H1 (cell line): ENCODE results near the gene MAGI2. TPM values are rescaled to one million over a fixed set of nuclear protein-coding genes. Genes with fewer than 3 reads are reported as not detected.

Source experiments
- CTCF ChIA-PET: fragments of 300-600 bp; sonication (Branson Sonifier 250); formaldehyde crosslinking; loops from one replicate; lab custom pipeline; 2021; ENCODE audit not compliant: partially characterized antibody; lab: Charles Lee
- POLR2A ChIA-PET: fragments of 300-600 bp; sonication (Branson Sonifier 250); formaldehyde crosslinking; loops from one replicate; lab custom pipeline; 2021; ENCODE audit warnings: inconsistent platforms; ENCODE audit not compliant: partially characterized antibody; lab: Charles Lee
- DNase-seq, 2 experiments: peaks; one replicate each; pipeline versions ENCODE4 v3.0.0 to v3.0.0-alpha.2; 2010 to 2022; ENCODE audit warnings: low spot score in 2 of 2, low read depth in 1 of 2, mixed read lengths in 1 of 2
- FAIRE-seq: peaks from 2 replicates; lab custom pipeline; 2011; peaks lifted over from hg19 to GRCh38; lab: Jason Lieb, UNC
- H2AFZ ChIP-seq: 2 replicates; pipeline ENCODE4 v1.8.1; 2012; ENCODE audit warnings: low read length, inconsistent platforms
- H2AK5ac ChIP-seq: 2 replicates; pipeline ENCODE4 v1.6.1; 2013; ENCODE audit warnings: low read depth, low read length
- H2BK120ac ChIP-seq: replicated peaks from 2 replicates; pipeline ENCODE3; 2013; ENCODE audit warnings: low read depth, low read length, inconsistent platforms
- H2BK12ac ChIP-seq: 2 replicates; pipeline ENCODE4 v1.6.1; 2013; ENCODE audit warnings: low read depth, low read length
- H2BK15ac ChIP-seq: 2 replicates; pipeline ENCODE4 v1.6.1; 2013; ENCODE audit warnings: low read length
- H2BK20ac ChIP-seq: 2 replicates; pipeline ENCODE4 v1.6.1; 2013; ENCODE audit warnings: low read length
- H2BK5ac ChIP-seq: 2 replicates; pipeline ENCODE4 v1.6.1; 2013; ENCODE audit warnings: low read depth, low read length
- H3K14ac ChIP-seq: 2 replicates; pipeline ENCODE4 v1.6.1; 2013; ENCODE audit warnings: inconsistent platforms; ENCODE audit not compliant: insufficient read length
- H3K18ac ChIP-seq: 2 replicates; pipeline ENCODE4 v1.6.1; 2013; ENCODE audit warnings: low read length; ENCODE audit errors: extremely low read depth
- H3K23ac ChIP-seq: 2 replicates; pipeline ENCODE4 v1.6.1; 2013; ENCODE audit warnings: inconsistent platforms; ENCODE audit not compliant: insufficient read length
- H3K23me2 ChIP-seq: 2 replicates; pipeline ENCODE4 v1.6.1; 2013; ENCODE audit warnings: low read depth, low read length
- H3K27ac ChIP-seq: 2 replicates; pipeline ENCODE4 v1.6.1; 2011; ENCODE audit warnings: low read depth, low read length, inconsistent platforms
- H3K27me3 ChIP-seq, 4 experiments: replicated peaks in 1 of 4; 1 replicate in 1 of 4; 2 replicates in 3 of 4; pipeline versions ENCODE4 v1.6.1 to v1.8.1; 2011 to 2013; ENCODE audit warnings: low read length in 3 of 4, mild to moderate bottlenecking in 3 of 4, inconsistent platforms in 2 of 4, mixed read lengths in 2 of 4, moderate library complexity in 1 of 4; ENCODE audit not compliant: control insufficient read depth in 3 of 4, insufficient read depth in 3 of 4; ENCODE audit errors: extremely low read depth in 1 of 4
- H3K36me3 ChIP-seq, 4 experiments: 2 replicates each; pipeline versions ENCODE4 v1.6.1 to v1.8.1; 2011 to 2013; ENCODE audit warnings: mild to moderate bottlenecking in 4 of 4, low read length in 3 of 4, moderate library complexity in 2 of 4, control low read depth in 1 of 4, inconsistent platforms in 1 of 4; ENCODE audit not compliant: insufficient read depth in 4 of 4, control insufficient read depth in 2 of 4
- H3K4ac ChIP-seq: replicated peaks from 2 replicates; pipeline ENCODE3; 2013; ENCODE audit warnings: low read length, low read depth, mixed read lengths, inconsistent platforms; ENCODE audit not compliant: insufficient read length
- H3K4me1 ChIP-seq, 4 experiments: replicated peaks in 1 of 4; 1 replicate in 1 of 4; 2 replicates in 3 of 4; pipeline versions ENCODE4 v1.6.1 to v1.8.1; 2011 to 2013; ENCODE audit warnings: low read length in 3 of 4, inconsistent platforms in 2 of 4, mixed read lengths in 1 of 4; ENCODE audit not compliant: insufficient read depth in 4 of 4, control insufficient read depth in 3 of 4
- H3K4me2 ChIP-seq, 2 experiments: 2 replicates each; pipeline versions ENCODE4 v1.6.1 to v1.8.1; 2011 to 2013; ENCODE audit warnings: low read depth in 2 of 2, low read length in 2 of 2, control low read depth in 1 of 2, inconsistent platforms in 1 of 2, mild to moderate bottlenecking in 1 of 2; ENCODE audit not compliant: insufficient read depth in 1 of 2
- H3K4me3 ChIP-seq, 4 experiments: fragments of 200-600, 300-600 bp in 1 of 4; sonication (generic), shearing (Covaris generic), sonication (Bioruptor Twin) in 1 of 4; 2 replicates each; pipeline versions ENCODE4 v1.5.1 to v1.8.1; 2011 to 2016; ENCODE audit warnings: low read length in 4 of 4, low read depth in 3 of 4, control low read depth in 2 of 4, inconsistent platforms in 2 of 4, mild to moderate bottlenecking in 2 of 4, mixed read lengths in 1 of 4, moderate library complexity in 1 of 4; ENCODE audit not compliant: insufficient read depth in 2 of 4; ENCODE audit errors: extremely low read depth in 1 of 4
- H3K56ac ChIP-seq: replicated peaks from 2 replicates; pipeline ENCODE3; 2013; ENCODE audit warnings: low read depth, mild to moderate bottlenecking, mixed read lengths, low read length, inconsistent platforms; ENCODE audit not compliant: insufficient read length
- H3K79me1 ChIP-seq: 2 replicates; pipeline ENCODE4 v1.6.1; 2013; ENCODE audit warnings: low read depth, low read length, control low read depth
- H3K79me2 ChIP-seq, 2 experiments: 2 replicates each; pipeline versions ENCODE4 v1.6.1 to v1.8.1; 2012 to 2013; ENCODE audit warnings: low read length in 2 of 2, mild to moderate bottlenecking in 2 of 2, inconsistent platforms in 1 of 2; ENCODE audit not compliant: insufficient read depth in 2 of 2, control insufficient read depth in 1 of 2
- H3K9ac ChIP-seq, 4 experiments: replicated peaks in 1 of 4; 1 replicate in 1 of 4; 2 replicates in 3 of 4; pipeline versions ENCODE4 v1.6.1 to v1.8.1; 2011 to 2013; ENCODE audit warnings: low read depth in 3 of 4, low read length in 3 of 4, control low read depth in 2 of 4, mild to moderate bottlenecking in 2 of 4, moderate library complexity in 2 of 4, inconsistent platforms in 1 of 4; ENCODE audit errors: extremely low read depth in 1 of 4
- H3K9me3 ChIP-seq, 2 experiments: 2 replicates each; pipeline versions ENCODE4 v1.6.1 to v1.8.1; 2012 to 2013; ENCODE audit warnings: mild to moderate bottlenecking in 2 of 2, moderate library complexity in 2 of 2, control low read depth in 1 of 2, inconsistent platforms in 1 of 2, low read depth in 1 of 2, low read length in 1 of 2, mixed read lengths in 1 of 2; ENCODE audit not compliant: insufficient read depth in 2 of 2
- H4K20me1 ChIP-seq, 2 experiments: replicated peaks in 1 of 2; 2 replicates each; pipeline versions ENCODE3 to v1.8.1; 2011 to 2013; ENCODE audit warnings: inconsistent platforms in 2 of 2, low read length in 2 of 2, mild to moderate bottlenecking in 1 of 2; ENCODE audit not compliant: insufficient read depth in 2 of 2, control insufficient read depth in 1 of 2
- H4K5ac ChIP-seq: 2 replicates; pipeline ENCODE4 v1.6.1; 2013; ENCODE audit warnings: low read length, low read depth, mixed read lengths, inconsistent platforms; ENCODE audit not compliant: insufficient read length
- H4K8ac ChIP-seq: 2 replicates; pipeline ENCODE4 v1.8.0; 2013; ENCODE audit warnings: mild to moderate bottlenecking, moderate library complexity, low read length, inconsistent platforms; ENCODE audit not compliant: insufficient read depth; ENCODE audit errors: extremely low read depth
- H4K91ac ChIP-seq: replicated peaks from 2 replicates; pipeline ENCODE3; 2013; ENCODE audit warnings: low read length, mixed read lengths, inconsistent platforms; ENCODE audit not compliant: insufficient read length
- ASH2L ChIP-seq: fragments of 200-600, 300-600 bp; sonication (generic); IDR thresholded peaks from one replicate; pipeline ENCODE4 v1.7.1; 2017; ENCODE audit warnings: low read length
- ATF2 ChIP-seq: IDR thresholded peaks from 2 replicates; pipeline ENCODE4 v1.6.1; 2012; ENCODE audit warnings: low read length, inconsistent platforms
- BCL11A ChIP-seq, 2 experiments: IDR thresholded peaks; one replicate each; pipeline ENCODE4 v1.6.1; 2011; ENCODE audit warnings: low read depth in 2 of 2, low read length in 2 of 2, mild to moderate bottlenecking in 2 of 2
- CHD1 ChIP-seq: IDR thresholded peaks from 2 replicates; pipeline ENCODE4 v1.6.1; 2012; ENCODE audit warnings: low read depth, low read length, improper control_type of control experiment
- CREB1 ChIP-seq: IDR thresholded peaks from 2 replicates; pipeline ENCODE4 v1.6.1; 2012; ENCODE audit warnings: inconsistent platforms
- CTCF ChIP-seq, 3 experiments: IDR thresholded peaks; 1 replicate in 2 of 3; 2 replicates in 1 of 3; pipeline versions ENCODE4 v1.5.1 to v1.6.1; 2011; ENCODE audit warnings: low read length in 3 of 3, mild to moderate bottlenecking in 3 of 3, inconsistent platforms in 2 of 3, low read depth in 1 of 3, moderate library complexity in 1 of 3; ENCODE audit not compliant: insufficient read depth in 1 of 3; ENCODE audit errors: control extremely low read depth in 1 of 3
- GABPA ChIP-seq: IDR thresholded peaks from 2 replicates; pipeline ENCODE4 v1.6.1; 2011; ENCODE audit warnings: mild to moderate bottlenecking, low read length, moderate library complexity, borderline replicate concordance; ENCODE audit not compliant: insufficient read depth
- HDAC2 ChIP-seq, 2 experiments: fragments of 300-600 bp in 1 of 2; sonication (generic) in 1 of 2; IDR thresholded peaks; 2 replicates each; pipeline ENCODE4 v1.6.1; 2011 to 2012; ENCODE audit warnings: low read depth in 2 of 2, low read length in 2 of 2, mild to moderate bottlenecking in 2 of 2, moderate library complexity in 2 of 2, borderline replicate concordance in 1 of 2, inconsistent platforms in 1 of 2
- JUN ChIP-seq: IDR thresholded peaks from 2 replicates; pipeline ENCODE4 v1.6.1; 2011; ENCODE audit warnings: low read depth, mild to moderate bottlenecking, improper control_type of control experiment, low read length
- PHF8 ChIP-seq: fragments of 200-600 bp; sonication (generic); conservative IDR thresholded peaks from 2 replicates; pipeline ENCODE4 v1.7.1; 2012; ENCODE audit warnings: low read depth, mild to moderate bottlenecking, inconsistent platforms, low read length, moderate library complexity
- POLR2A ChIP-seq, 2 experiments: IDR thresholded peaks; 1 replicate in 1 of 2; 2 replicates in 1 of 2; pipeline ENCODE4 v1.6.1; 2011; ENCODE audit warnings: low read depth in 2 of 2, low read length in 2 of 2, mild to moderate bottlenecking in 2 of 2; ENCODE audit errors: control extremely low read depth in 1 of 2
- SP4 ChIP-seq: IDR thresholded peaks from 2 replicates; pipeline ENCODE4 v1.6.1; 2012; ENCODE audit warnings: low read length, inconsistent platforms
- polyA plus RNA-seq, 7 experiments: library from polyadenylated mRNA; depleted of rRNA in 3 of 7; stranded (reverse) in 5 of 7; unstranded in 2 of 7; fragments of >200 nt in 5 of 7; fragments of 200-250 nt in 2 of 7; gene quantifications; 1 replicate in 5 of 7; 2 replicates in 1 of 7; 4 replicates in 1 of 7; pipeline versions ENCODE4 v1.2.1 to v1.2.3, GENCODE V29; 2011 to 2013; ENCODE audit warnings: missing spikeins in 2 of 7, mixed read lengths in 2 of 7
- total RNA-seq: library from RNA; stranded (reverse); fragmentation: NEBNext Ultra II Directional; extraction: Animal tissue kit (Norgen Biotek cat#: 25700); gene quantifications from 2 replicates; pipeline ENCODE4 v1.2.1, GENCODE V29; 2021

The MAGI2 gene
- total and polyA plus RNA-seq, 2 of the 8 experiments (the other 6 are each of a cell fraction or from before 2014, with no cell fraction given): 6.0 to 27.3 TPM

- Histone ChIP-seq H3K9ac (no peak overlapping the region), H3K9me3 (no peaks in the 10 kb centered on the region), H4K5ac (no peak overlapping the region), H3K36me3 (no peaks in the 10 kb centered on the region), H3K23me2 (no peaks in the 10 kb centered on the region), H3K4me2 (no peak overlapping the region), H2BK20ac (no peak overlapping the region), H3K18ac (no peak overlapping the region), H2BK120ac (no peak overlapping the region), H3K27ac (no peak overlapping the region), H2AFZ (no peak overlapping the region), H3K79me1 (no peaks in the 10 kb centered on the region), H4K8ac (no peak overlapping the region), H4K91ac (no peak overlapping the region), H4K20me1 (no peaks in the 10 kb centered on the region), H2BK5ac (no peak overlapping the region), H3K27me3 (no peaks in the 10 kb centered on the region), H2BK12ac (no peak overlapping the region), H2BK15ac (no peak overlapping the region), H3K14ac (no peak overlapping the region), H3K56ac (no peak overlapping the region), H3K4me3 (no peak overlapping the region), H3K23ac (no peak overlapping the region), H3K79me2 (no peaks in the 10 kb centered on the region), H3K4me1 (no peaks in the 10 kb centered on the region), H3K4ac (no peak overlapping the region), H2AK5ac (no peak overlapping the region)
- ChIA-PET POLR2A (no interaction called here), CTCF (interaction anchor here (0.7 to 1.1 kb wide), 4 partner anchors 10 to 648 kb away, joined by 3 to 4 read pairs (median 3); no protein-coding TSS in a partner anchor)
- no peak for DNase-seq
- FAIRE-seq: no peak
- no peak for TF ChIP-seq JUN
- TF ChIP-seq CHD1: no peak
- TF ChIP-seq SP4: no peak
- no peak for TF ChIP-seq POLR2A (IDR thresholded peaks at IDR 0.05; ENCODE audit: control extremely low read depth in 1 of 2, low read depth in 2 of 2, low read length in 2 of 2)
- no peak for TF ChIP-seq BCL11A (IDR thresholded peaks at IDR 0.05; ENCODE audit: low read depth in 2 of 2, low read length in 2 of 2)
- no peak for TF ChIP-seq ASH2L
- TF ChIP-seq CREB1: no peak
- no peak for TF ChIP-seq PHF8
- TF ChIP-seq ATF2: no peak
- no peak for TF ChIP-seq GABPA
- no peak for TF ChIP-seq HDAC2 (IDR thresholded peaks at IDR 0.05; ENCODE audit: borderline replicate concordance in 1 of 2, low read depth in 2 of 2, low read length in 2 of 2)
- TF ChIP-seq CTCF (IDR thresholded peaks at IDR 0.05; ENCODE audit: control extremely low read depth in 1 of 3, insufficient read depth in 1 of 3, low read depth in 1 of 3, low read length in 3 of 3): no peak
Measured at GRCh38 chr7:79381921-79382320, 71.5 kb downstream of the MAGI2 start.
